ENCODE data around the gene EPHX1. TPM values are rescaled to one million over a fixed set of nuclear protein-coding genes. Genes with fewer than 3 reads are reported as not detected.

Gene EPHX1
- total and polyA plus RNA-seq, 10 of the 15 experiments (the other 5 are each of a cell fraction or from before 2014, with no cell fraction given), result 0.33 to 2.9 (median 0.78) TPM; not detected in 2

GRCh38 chr1:225777583-225778336, 32.2 kb upstream of the EPHX1 start, which contains the start of gene SRP9 (continued):
- no peak; the same call in 1 of the 2 replicates for TF ChIP-seq ATF7 (IDR thresholded peaks at IDR 0.05; ENCODE audit: low read depth)
- peak; percentile 62; the same call in 1 of the 2 replicates for TF ChIP-seq HDGF (IDR thresholded peaks at IDR 0.05)
- peak; percentile 43; the same call in 1 of the 2 replicates for TF ChIP-seq LARP7 (IDR thresholded peaks at IDR 0.05)
- TF ChIP-seq ZSCAN29 (IDR thresholded peaks at IDR 0.05), result no peak
- TF ChIP-seq ZNF24 (IDR thresholded peaks at IDR 0.05), result no peak
- TF ChIP-seq RELA (IDR thresholded peaks at IDR 0.05; ENCODE audit: borderline replicate concordance, partially characterized antibody), result no peak
- peak; percentile 68 to 86; a peak in 3 of 4 replicates for TF ChIP-seq BHLHE40 (IDR thresholded peaks at IDR 0.05; ENCODE audit: borderline replicate concordance in 1 of 2, low read depth in 2 of 2, low read length in 1 of 2)
- 0 out of 2 replicates have a peak, but pooled peaks have one; percentile 48 for TF ChIP-seq MEF2A (IDR thresholded peaks at IDR 0.05; ENCODE audit: insufficient read depth, low read depth, low read length)
- TF ChIP-seq HCFC1 (IDR thresholded peaks at IDR 0.05; ENCODE audit: low read length), result peak; percentile 55
- no peak for TF ChIP-seq NR2C2 (IDR thresholded peaks at IDR 0.05; ENCODE audit: borderline replicate concordance, control insufficient read depth, insufficient read length, low read depth)
- no peak for TF ChIP-seq SPI1 (IDR thresholded peaks at IDR 0.05; ENCODE audit: borderline replicate concordance, insufficient read depth, low read depth, low read length)
- no peak; the same call in 1 of the 2 replicates for TF ChIP-seq FOXM1 (IDR thresholded peaks at IDR 0.05; ENCODE audit: low read depth, low read length)
- peak; percentile 23; the same call in 1 of the 2 replicates for TF ChIP-seq MLLT1 (IDR thresholded peaks at IDR 0.05)
- peak; percentile 79; the same call in 1 of the 2 replicates for TF ChIP-seq RB1 (IDR thresholded peaks at IDR 0.05; ENCODE audit: borderline replicate concordance)
- TF ChIP-seq WRNIP1 (IDR thresholded peaks at IDR 0.05; ENCODE audit: borderline replicate concordance, low read depth, low read length), result no peak; the same call in 1 of the 2 replicates
- TF ChIP-seq TCF7 (IDR thresholded peaks at IDR 0.05; ENCODE audit: borderline replicate concordance), result no peak
- no peak for TF ChIP-seq CHD1 (IDR thresholded peaks at IDR 0.05; ENCODE audit: low read depth, low read length)
- TF ChIP-seq NKRF (conservative IDR thresholded peaks at IDR 0.05), result peak; percentile 87
- peak; percentile 80 for TF ChIP-seq CREB1 (IDR thresholded peaks at IDR 0.05; ENCODE audit: low read depth)
- no peak for TF ChIP-seq IRF4 (IDR thresholded peaks at IDR 0.05; ENCODE audit: low read depth, low read length)
- no peak for TF ChIP-seq CUX1 (IDR thresholded peaks at IDR 0.05; ENCODE audit: insufficient replicate concordance, low read depth, low read length)
- peak; percentile 46; the same call in 1 of the 2 replicates for TF ChIP-seq CBFB (IDR thresholded peaks at IDR 0.05; ENCODE audit: low read depth)
- TF ChIP-seq TCF12 (IDR thresholded peaks at IDR 0.05; ENCODE audit: low read depth, low read length), result peak; percentile 63; the same call in 1 of the 2 replicates
